WTC11 (cell line): Measurements from ENCODE around the gene SP7. TPM values are rescaled to one million over a fixed set of nuclear protein-coding genes. Genes with fewer than 3 reads are reported as not detected.

Experiments
- ATAC-seq: fragments of 200-7000 bp; cut with Tn5 transposase; 2 replicates; pipeline ENCODE4 v1.10.0; 2021; ENCODE audit warnings: mild to moderate bottlenecking, moderate library complexity
- CTCF ChIA-PET: fragments of 300-600 bp; sonication (Branson Sonifier 250); formaldehyde crosslinking; loops from one replicate; lab custom pipeline; 2021; ENCODE audit warnings: antibody characterized with exemption; lab: Charles Lee
- POLR2A ChIA-PET: fragments of 350-600 bp; sonication (Branson Sonifier 250); formaldehyde crosslinking; loops from one replicate; lab custom pipeline; 2021; ENCODE audit warnings: antibody characterized with exemption; lab: Charles Lee
- DNase-seq: peaks from one replicate; pipeline ENCODE4 v3.0.0; 2021; ENCODE audit warnings: low spot score
- H3K27ac Mint-ChIP-seq: 2 replicates; pipeline ENCODE4 v1.8.0; 2021; ENCODE audit warnings: mixed read lengths
- H3K27me3 Mint-ChIP-seq: 2 replicates; pipeline ENCODE4 v1.8.0; 2021; ENCODE audit warnings: low read depth, mild to moderate bottlenecking, moderate library complexity, mixed read lengths
- H3K36me3 Mint-ChIP-seq: 2 replicates; pipeline ENCODE4 v1.8.0; 2021; ENCODE audit warnings: mixed read lengths
- H3K4me1 Mint-ChIP-seq: 2 replicates; pipeline ENCODE4 v1.8.0; 2022; ENCODE audit warnings: mixed read lengths
- H3K4me3 Mint-ChIP-seq: 2 replicates; pipeline ENCODE4 v1.8.0; 2021; ENCODE audit warnings: mild to moderate bottlenecking, moderate library complexity, mixed read lengths
- H3K9me3 Mint-ChIP-seq: 2 replicates; pipeline ENCODE4 v1.8.0; 2021; ENCODE audit warnings: mixed read lengths
- total RNA-seq: library from RNA; stranded (reverse); gene quantifications from 3 replicates; pipeline ENCODE4 v1.2.3, GENCODE V29; 2021
- TF ChIP-seq, protein P1 (sequence below): fragments of 250-450 bp; sonication (Bioruptor Pico); IDR thresholded peaks from 2 replicates; pipeline ENCODE4 v1.9.0; 2021; ENCODE audit warnings: mild to moderate bottlenecking, borderline replicate concordance

The SP7 gene
- total RNA-seq, 1 experiment from 2014 or later: 0.09 TPM

DNA sequence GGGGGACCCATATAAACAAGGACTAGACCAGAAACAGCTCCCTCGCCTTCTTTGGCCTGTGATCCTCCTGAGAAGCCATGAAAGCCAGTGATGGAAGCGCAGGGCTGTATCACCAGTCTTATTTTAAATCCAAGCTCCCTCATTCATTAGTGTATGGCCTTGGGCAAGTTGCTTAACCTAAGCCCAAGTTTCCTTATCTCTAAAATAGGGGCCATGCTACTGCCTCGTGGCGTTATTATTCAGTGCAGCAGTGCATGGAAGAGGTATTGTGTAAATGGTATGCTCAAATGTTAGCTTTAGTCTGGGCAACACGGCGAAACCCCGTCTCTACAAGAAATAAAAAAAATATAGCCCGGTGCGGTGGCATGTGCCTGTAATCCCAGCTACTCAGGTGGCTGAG is 58.2 kb downstream of the SP7 start:
- no peak overlapping the region for H3K27ac Mint-ChIP-seq
- H3K9me3 Mint-ChIP-seq: no peaks in the 10 kb centered on the region
- DNase-seq (no peak), ATAC-seq (no peak)
- CTCF ChIA-PET: interaction anchor here (1.0 to 2.8 kb wide), 6 partner anchors 53 to 179 kb away, joined by 3 to 15 read pairs (median 3); no protein-coding TSS in a partner anchor
- peaks cover 73% of the 10 kb centered on the region for H3K36me3 Mint-ChIP-seq
- TF ChIP-seq, protein P1, sequence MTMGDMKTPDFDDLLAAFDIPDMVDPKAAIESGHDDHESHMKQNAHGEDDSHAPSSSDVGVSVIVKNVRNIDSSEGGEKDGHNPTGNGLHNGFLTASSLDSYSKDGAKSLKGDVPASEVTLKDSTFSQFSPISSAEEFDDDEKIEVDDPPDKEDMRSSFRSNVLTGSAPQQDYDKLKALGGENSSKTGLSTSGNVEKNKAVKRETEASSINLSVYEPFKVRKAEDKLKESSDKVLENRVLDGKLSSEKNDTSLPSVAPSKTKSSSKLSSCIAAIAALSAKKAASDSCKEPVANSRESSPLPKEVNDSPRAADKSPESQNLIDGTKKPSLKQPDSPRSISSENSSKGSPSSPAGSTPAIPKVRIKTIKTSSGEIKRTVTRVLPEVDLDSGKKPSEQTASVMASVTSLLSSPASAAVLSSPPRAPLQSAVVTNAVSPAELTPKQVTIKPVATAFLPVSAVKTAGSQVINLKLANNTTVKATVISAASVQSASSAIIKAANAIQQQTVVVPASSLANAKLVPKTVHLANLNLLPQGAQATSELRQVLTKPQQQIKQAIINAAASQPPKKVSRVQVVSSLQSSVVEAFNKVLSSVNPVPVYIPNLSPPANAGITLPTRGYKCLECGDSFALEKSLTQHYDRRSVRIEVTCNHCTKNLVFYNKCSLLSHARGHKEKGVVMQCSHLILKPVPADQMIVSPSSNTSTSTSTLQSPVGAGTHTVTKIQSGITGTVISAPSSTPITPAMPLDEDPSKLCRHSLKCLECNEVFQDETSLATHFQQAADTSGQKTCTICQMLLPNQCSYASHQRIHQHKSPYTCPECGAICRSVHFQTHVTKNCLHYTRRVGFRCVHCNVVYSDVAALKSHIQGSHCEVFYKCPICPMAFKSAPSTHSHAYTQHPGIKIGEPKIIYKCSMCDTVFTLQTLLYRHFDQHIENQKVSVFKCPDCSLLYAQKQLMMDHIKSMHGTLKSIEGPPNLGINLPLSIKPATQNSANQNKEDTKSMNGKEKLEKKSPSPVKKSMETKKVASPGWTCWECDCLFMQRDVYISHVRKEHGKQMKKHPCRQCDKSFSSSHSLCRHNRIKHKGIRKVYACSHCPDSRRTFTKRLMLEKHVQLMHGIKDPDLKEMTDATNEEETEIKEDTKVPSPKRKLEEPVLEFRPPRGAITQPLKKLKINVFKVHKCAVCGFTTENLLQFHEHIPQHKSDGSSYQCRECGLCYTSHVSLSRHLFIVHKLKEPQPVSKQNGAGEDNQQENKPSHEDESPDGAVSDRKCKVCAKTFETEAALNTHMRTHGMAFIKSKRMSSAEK: no peak
- TF ChIP-seq, all 79 proteins: peak for 0
- POLR2A ChIA-PET: no interaction called here
- Mint-ChIP-seq H3K27me3 (no peaks in the 10 kb centered on the region), H3K4me1 (no peaks in the 10 kb centered on the region), H3K4me3 (no peak overlapping the region)

Other genes with a start within 250 kb of the SP7 start
- 6.4 to 11.2 TPM (median 7.4 TPM) in 3 replicates for gene IGFBP6, start 238.7 kb downstream of the SP7 start, total RNA-seq
- not detected in 3 replicates for gene SOAT2, start 232.9 kb downstream of the SP7 start, total RNA-seq
- gene ZNF740, start 155.6 kb downstream of the SP7 start, total RNA-seq: 26.6 to 36.6 TPM (median 36.1 TPM) in 3 replicates
- gene CSAD, start 155.4 kb downstream of the SP7 start, total RNA-seq: 11.5 to 12.6 TPM (median 12.3 TPM) in 3 replicates
- 0.90 to 1.4 TPM (median 1.1 TPM) in 3 replicates for gene ITGB7, start 129.1 kb downstream of the SP7 start, total RNA-seq
- gene RARG, start 104.1 kb downstream of the SP7 start, total RNA-seq: 68.1 to 77.2 TPM (median 69.7 TPM) in 3 replicates
- 41.5 to 61.4 TPM (median 48.5 TPM) in 3 replicates for gene ESPL1, start 68.1 kb downstream of the SP7 start, total RNA-seq
- gene PFDN5, start 40.8 kb downstream of the SP7 start, total RNA-seq: 263 to 286 TPM (median 270 TPM) in 3 replicates
- 84.7 to 93.1 TPM (median 92.8 TPM) in 3 replicates for gene MYG1, start 36.7 kb downstream of the SP7 start, total RNA-seq
- 95.8 to 104 TPM (median 98.9 TPM) in 3 replicates for gene AAAS, start 14.7 kb downstream of the SP7 start, total RNA-seq
- gene SP1, start 43.8 kb upstream of the SP7 start, total RNA-seq: 77.3 to 87.2 TPM (median 79.4 TPM) in 3 replicates
- gene AMHR2, start 87.5 kb upstream of the SP7 start, total RNA-seq: not detected in 3 replicates
- gene PRR13, start 105.4 kb upstream of the SP7 start, total RNA-seq: 150 to 187 TPM (median 155 TPM) in 3 replicates
- gene PCBP2, start 115.7 kb upstream of the SP7 start, total RNA-seq: 981 to 1,004 TPM (median 984 TPM) in 3 replicates
- 23.6 to 27.9 TPM (median 25.1 TPM) in 3 replicates for gene MAP3K12, start 163.1 kb upstream of the SP7 start, total RNA-seq
- gene TARBP2, start 164.9 kb upstream of the SP7 start, total RNA-seq: 69.0 to 74.0 TPM (median 69.1 TPM) in 3 replicates
- 0.57 to 0.80 TPM (median 0.59 TPM) in 3 replicates for gene NPFF, start 171.1 kb upstream of the SP7 start, total RNA-seq